HG03439 (cell line): ENCODE results near the gene COLEC11.

Source experiments
- ATAC-seq: cut with Tn5 transposase; IDR thresholded peaks from one replicate; pipeline ENCODE4 v1.9.1; 2021; ENCODE audit warnings: mild to moderate bottlenecking, moderate library complexity; ENCODE audit not compliant: unreplicated experiment

The COLEC11 gene

GRCh38 chr2:3637311-3637675 lies 42.4 kb downstream of the COLEC11 start:
- ATAC-seq, result no peak

GRCh38 chr2:3637692-3638455 lies 43.0 kb downstream of the COLEC11 start:
- ATAC-seq, result no peak

- no peak for ATAC-seq
These were observed 43.5 kb downstream of the COLEC11 start for GRCh38 chr2:3638456-3638810.

GRCh38 chr2:3639015-3639630 lies 44.2 kb downstream of the COLEC11 start:
- no peak for ATAC-seq

- ATAC-seq, result no peak
These were observed 44.7 kb downstream of the COLEC11 start for GRCh38 chr2:3639653-3640052.

- no peak for ATAC-seq
These were observed 46.3 kb downstream of the COLEC11 start for GRCh38 chr2:3641181-3641580.

- no peak for ATAC-seq
These were observed 47.0 kb downstream of the COLEC11 start for GRCh38 chr2:3641841-3642421.

- no peak for ATAC-seq
These were observed 47.8 kb downstream of the COLEC11 start for GRCh38 chr2:3642521-3643215.

- ATAC-seq, result no peak
These were observed 48.7 kb downstream of the COLEC11 start for GRCh38 chr2:3643371-3644245.

- ATAC-seq, result no peak
These were observed 49.3 kb downstream of the COLEC11 start for GRCh38 chr2:3644246-3644525.

- no peak for ATAC-seq
These were observed 50.1 kb downstream of the COLEC11 start for GRCh38 chr2:3644891-3645605.

- no peak for ATAC-seq
These were observed 51.0 kb downstream of the COLEC11 start for GRCh38 chr2:3645745-3646389.

GRCh38 chr2:3646446-3646845 lies 51.5 kb downstream of the COLEC11 start:
- no peak for ATAC-seq

- no peak for ATAC-seq
These were observed 52.3 kb downstream of the COLEC11 start for GRCh38 chr2:3647246-3647645.

- no peak for ATAC-seq
These were observed 53.1 kb downstream of the COLEC11 start for GRCh38 chr2:3647831-3648651.

GRCh38 chr2:3648652-3649177 lies 53.8 kb downstream of the COLEC11 start:
- ATAC-seq, result no peak

GRCh38 chr2:3649581-3649980 lies 54.7 kb downstream of the COLEC11 start:
- ATAC-seq, result no peak

- ATAC-seq, result no peak
These were observed 55.4 kb downstream of the COLEC11 start for GRCh38 chr2:3650140-3650920.
